Activated T-cell treated with anti-CD3 and anti-CD28 coated beads, Interleukin-2, amount 50 U/mL, for 48 hours (primary cell): ENCODE measurements around the gene CHCHD6.

Experiments
- DNase-seq, 2 experiments: peaks; one replicate each; pipeline ENCODE4 v3.0.0-alpha.2; 2020

CHCHD6 gene

DNA sequence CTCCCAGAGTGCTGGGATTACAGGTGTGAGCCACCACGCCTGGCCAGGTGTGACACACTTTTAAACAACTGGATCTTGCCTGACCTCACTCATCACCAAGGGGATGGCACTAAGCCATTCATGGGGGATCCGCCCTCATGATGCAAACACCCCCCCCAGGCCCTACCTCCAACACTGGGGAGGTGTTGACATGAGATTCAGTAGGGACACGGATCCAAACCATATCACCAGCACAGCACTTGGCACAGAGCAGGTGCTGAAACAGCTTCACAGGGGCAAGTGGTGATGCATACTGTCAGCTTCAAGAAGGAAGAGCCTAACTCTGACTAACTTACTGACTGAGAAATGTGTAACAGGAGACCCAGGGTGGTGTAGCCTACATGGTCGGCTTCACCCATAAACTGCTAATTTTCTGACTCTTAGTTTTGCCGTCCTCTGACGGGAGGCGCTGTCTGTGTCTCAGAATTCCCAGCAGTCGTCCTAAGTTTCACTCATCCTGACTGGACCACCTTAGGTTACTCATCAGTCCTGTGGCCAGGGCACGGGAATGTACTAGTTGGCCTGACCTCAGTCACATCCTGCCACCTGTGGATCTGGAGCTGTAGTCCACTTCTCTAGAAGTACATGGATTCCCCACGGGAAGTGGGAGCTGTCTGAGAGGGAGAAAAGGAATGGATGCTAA is 197.0 kb downstream of the CHCHD6 start:
- DNase-seq, result no peak

DNA sequence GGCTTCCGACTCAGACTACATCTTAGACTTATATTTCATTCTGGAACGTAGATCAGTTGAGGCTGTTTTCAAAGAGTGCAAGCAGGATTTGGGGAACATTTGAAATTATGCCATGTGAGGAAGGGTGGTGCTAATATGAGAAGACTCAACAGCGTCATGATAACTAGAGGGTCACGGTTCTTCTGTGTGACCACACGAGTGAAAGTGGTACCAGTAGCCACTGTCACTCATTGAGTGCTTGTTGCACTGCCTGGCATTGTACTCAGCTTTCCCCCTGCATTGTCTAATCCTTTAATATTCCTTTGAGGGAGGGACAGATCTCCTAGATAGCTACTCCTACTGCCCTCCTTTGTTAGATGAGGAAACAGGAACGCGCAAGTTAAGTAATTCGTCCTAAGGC is 197.6 kb downstream of the CHCHD6 start:
- DNase-seq, result no peak

DNA sequence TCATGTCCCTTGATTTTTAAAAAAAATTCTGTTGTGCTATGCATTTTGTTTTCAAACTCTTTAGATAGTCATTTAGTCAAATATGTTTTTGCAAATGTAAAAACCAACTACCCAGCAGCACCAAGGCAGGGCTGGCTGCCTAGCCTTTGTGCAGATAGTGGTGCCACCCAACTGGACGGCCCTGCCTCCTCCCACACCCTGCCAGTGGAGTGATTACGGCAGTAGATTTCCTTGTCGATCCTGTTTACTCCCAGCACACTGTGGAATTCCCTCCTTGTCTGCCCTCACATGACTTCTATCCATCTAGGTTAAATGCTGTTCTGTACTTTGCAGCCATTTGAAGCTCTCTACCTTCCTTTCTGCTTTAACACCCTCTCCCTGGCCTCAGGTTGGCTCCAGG is 199.5 kb downstream of the CHCHD6 start:
- no peak for DNase-seq

DNA sequence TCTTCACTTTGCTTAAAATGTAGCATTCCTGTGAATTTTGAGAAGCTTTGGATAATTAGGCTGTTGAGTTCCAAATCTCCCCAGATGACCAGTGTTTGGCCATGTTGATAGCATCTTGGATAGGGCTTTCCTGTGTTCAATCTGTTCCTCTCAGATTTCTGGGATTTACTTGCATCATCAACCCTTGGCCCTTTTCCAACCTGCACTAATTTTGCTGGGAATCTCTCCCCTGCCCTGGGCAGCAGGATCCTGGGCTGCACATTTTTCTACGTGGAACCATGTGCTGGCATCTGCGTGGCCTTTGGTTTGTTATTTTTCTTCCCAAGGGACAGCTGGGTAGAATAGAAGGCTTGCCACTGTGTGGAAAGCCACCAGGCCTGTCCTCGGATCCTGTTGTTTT is 203.5 kb downstream of the CHCHD6 start:
- no peak for DNase-seq

DNA sequence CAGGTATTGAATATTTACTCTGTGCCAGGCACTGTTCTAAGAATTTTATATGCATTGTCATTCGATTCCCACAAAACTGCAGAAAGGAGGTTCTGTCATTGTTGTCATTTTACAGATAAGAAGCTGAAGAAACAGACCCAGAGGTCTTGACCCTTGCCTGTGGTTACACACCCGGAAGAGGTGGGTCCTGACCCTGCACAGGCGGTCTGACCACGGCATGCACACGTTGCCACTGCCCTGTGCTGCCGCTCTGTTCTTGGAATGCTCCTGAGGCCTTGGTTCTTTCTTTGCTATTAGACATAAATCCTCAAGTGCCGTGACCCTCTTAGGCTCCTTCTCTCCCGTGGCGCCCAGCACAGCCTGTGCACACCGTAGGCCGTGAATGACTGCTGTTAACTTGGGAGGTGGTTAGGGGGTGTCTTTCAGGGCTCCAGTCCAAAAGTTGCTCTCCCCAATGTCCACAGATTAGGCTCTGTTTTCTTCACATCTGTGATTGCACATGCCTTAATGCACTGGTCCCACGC is 204.8 kb downstream of the CHCHD6 start:
- DNase-seq, result peak in 1 of 2 experiments; percentile 25

DNA sequence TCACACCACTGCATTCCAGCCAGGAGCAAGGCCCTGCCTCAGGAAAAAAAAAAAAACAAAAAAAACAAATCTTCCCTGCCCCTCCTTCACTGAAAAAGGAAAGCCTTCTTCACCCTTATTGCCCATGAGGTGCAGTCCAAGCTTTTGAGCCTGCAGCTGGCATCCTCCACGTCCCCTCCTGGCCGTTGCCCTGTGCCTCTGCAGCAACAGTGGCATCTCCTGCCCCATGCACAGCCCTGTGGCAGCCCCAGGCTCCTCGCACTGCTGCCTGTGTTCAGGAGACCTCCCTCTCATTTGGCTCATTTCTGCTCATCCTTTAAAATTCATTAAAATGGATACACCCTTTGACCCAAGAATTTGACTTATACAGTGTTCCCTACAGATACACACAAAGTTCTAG is 206.2 kb downstream of the CHCHD6 start:
- DNase-seq, result no peak

DNA sequence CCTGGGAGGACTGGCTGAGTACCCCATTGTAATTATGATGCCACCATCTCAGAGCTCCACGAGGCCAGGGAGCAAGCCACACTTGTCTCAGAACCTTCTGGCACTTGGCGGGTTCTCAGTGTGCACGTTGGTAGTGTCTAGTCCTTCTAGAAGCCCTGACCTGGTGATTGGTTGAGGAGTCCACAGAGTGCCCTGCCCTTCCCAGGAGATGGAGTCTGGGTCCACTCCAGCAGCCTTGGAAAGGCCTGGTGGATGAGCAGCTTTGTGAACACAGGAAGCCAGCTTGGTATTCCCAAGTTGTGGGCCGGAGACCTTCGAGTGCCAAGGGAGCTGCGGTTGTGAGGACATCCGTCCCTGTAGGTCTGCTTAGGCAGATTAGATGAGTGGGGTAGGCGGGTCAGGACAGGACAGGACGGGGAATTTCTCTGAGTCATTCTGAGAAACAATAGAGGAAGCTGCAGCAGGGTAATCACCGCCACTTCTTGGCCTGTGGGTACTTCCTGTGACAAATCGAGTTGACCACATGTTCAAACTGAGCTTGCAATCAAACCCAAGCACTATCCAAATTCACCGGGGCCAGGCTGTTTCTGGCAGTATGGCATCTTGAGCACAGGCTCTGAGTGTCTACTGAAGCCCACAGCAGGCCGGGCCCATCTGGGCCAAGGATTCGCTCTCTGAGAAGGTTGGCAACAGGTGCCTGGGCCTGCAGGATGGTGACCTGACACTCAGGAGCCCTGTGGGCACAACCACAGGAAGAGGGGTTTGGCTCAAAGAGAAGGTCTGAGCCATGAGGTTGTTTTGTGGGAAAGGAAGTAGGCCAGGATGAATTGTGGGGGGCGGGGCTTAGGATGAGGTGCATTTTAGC is 207.4 kb downstream of the CHCHD6 start:
- DNase-seq, result peak; percentile 78 to 80

DNA sequence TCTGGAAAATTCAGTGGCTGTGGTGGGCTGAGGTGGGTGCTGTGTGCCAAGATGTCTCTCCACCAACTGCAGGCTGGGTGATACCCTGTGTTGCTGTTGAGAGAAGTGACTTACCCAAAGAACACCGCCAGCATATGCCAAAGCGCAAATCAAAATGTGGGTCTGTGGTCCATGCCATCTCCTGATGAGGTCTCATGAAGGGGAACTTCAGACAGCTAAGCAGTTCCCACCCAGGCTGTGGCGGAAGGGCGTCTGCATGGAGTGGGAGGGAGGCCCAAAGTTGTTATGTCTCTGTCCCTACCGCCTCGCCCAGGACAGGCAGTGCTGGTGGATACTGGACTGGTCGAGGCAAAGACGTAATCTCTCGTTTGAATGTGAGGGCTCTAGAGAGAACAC is 208.0 kb downstream of the CHCHD6 start:
- DNase-seq, result no peak

DNA sequence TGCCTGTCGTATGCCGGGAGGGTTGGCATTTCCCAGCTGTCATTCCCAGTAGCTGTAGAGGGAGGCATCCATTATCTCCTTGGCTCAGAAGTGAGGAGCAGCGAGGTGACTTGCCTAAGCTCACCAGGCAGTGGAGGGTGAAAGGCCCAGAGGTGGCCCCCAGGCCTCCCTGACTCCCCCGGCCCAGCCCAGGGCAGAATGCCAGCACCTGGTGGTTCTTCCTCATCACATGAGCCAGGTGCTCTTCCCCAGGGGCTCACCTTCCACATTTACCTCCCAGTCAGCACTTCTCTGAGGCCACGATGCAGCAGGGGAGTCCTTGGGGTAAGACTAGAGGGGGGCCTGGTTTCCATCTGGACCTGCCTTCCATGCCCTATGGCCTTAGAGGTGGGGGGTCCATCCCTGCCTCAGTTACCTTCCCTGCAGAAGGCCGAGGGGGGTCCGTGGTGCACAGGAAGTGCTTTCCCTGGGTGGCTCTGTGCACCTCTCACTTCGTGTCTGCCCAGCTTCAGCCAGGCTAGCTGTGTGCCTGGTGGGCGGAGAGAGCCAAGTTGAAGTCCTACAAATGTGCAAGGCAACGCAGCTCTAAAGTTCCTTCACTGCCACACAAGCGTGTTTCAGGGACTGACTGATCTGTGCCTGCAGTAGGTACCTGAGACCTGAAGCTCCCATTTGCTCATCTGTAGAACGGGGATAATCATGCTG is 208.6 kb downstream of the CHCHD6 start:
- no peak for DNase-seq

DNA sequence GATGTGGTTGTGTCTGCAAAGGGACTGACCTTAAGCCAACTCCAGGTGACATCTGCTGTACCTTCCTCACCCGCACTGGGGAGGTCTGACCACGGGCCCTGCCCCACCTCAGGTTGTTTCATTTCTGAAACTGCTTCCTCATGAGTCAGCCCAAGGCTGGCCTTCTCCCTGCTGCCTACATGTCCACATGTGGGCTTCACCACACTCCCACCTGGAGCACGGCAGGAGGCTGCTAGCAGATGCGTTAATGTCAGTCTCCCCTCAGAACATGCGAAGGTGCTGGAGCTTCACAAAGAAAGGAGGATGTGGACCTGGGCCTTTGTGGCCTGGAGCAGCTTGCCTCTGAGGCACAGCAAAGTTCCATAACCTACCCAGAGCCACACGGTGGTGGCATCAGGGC is 209.5 kb downstream of the CHCHD6 start:
- peak; percentile 27 to 31 for DNase-seq

DNA sequence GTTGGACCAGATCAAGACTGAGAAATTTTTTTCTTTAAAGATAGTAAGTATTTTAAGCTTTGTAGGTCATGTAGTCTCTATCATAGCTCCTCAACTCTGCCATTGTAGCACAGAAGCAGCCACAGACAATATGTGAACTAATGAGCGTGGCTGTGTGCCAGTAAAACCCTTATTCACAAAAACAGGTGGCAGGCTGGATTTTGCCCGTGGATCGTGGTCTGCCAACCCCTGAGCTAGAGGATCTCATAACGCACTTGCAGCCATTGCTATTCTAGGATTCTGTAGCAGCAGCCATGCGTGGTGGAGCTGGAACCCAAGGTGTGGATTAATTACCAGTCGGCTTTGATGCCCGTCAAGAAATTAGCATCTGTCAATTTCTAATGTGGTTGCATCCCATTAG is 210.2 kb downstream of the CHCHD6 start:
- DNase-seq, result no peak

DNA sequence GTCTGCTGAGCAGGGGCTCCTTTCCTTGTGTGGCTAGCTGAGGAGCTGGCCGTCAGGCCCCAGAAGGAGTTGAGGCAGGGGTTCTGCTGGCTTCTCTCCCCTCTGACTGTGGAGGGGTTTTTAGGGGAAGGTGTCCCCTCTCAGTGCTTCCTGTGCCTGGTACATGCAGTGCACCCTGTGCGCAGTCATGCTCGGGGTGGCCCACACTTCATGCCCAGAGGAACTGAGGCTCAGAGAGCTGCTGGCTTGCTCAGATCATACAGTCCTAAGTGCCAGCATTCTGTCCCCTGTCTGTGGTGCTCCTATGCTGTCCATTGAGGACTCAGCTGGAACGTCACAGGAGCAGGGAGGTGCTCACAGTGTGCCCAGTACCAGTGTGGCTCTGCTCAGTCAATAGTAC is 211.0 kb downstream of the CHCHD6 start:
- DNase-seq, result no peak

DNA sequence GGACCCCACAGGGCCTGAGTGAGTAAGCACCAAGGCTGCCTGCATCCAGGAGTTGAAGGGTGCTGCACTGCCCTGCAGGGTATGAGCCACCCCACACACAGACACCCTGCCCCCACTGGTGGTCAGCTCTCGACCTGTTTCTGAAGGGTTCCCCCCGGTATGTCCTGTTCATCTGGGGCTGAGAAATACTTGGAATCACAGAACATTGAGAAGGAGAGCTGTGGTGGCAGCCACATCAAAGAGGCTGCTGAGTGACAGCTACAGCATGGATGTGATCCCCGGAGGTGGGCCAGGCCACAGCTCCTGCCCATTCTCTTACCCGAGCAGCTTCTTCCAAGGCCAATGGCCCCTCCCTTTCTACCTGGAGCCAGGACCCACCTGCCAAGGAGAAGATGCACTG is 212.5 kb downstream of the CHCHD6 start:
- no peak for DNase-seq

DNA sequence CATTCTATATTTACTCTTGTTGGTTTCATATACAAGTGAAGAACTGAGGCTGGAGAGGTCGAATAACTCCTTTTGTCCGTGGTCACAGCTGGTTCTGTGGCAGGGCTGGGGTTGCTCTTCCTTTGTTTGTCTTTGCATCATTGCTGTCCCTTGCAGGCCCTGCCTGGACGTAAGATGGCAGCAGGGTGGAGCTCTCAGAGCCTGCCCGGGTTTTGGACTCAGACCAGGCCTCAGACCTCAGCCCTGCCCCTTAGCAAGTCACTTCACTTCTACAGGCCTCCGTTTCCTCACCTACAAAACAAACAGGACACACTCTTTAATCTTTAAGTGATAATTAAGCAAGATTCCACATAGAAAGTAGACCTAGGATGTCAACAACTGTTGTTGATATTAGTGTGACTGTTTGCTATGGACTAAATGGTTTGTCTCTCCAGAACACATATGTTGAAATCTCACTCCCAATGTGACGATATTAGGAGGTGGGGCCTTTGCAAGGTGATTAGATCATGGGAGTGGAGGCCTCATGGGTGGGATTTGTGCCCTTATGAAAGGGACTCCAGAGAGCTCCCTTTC is 213.3 kb downstream of the CHCHD6 start:
- no peak for DNase-seq

DNA sequence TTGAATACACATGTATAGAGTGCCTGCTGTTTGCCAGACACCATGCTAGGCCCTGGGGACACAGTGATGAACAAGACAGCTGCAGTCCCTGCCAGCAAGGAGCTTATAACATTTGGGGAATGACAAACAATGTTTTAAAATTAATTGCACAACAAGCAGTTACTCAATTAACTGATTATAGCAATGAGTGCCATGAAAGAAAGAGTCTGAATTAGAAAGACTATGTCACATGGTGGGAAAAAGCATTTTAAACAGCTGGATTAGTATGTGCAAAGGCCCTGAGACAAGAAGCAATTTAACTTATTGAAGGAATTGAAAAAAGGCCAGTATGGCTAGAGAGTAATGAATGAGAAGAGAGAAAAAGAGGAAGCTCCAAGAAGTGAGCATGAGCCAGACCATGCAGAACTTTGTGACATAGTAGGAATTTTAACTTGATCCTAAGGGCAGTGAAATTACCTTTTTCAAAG is 214.3 kb downstream of the CHCHD6 start:
- no peak for DNase-seq

DNA sequence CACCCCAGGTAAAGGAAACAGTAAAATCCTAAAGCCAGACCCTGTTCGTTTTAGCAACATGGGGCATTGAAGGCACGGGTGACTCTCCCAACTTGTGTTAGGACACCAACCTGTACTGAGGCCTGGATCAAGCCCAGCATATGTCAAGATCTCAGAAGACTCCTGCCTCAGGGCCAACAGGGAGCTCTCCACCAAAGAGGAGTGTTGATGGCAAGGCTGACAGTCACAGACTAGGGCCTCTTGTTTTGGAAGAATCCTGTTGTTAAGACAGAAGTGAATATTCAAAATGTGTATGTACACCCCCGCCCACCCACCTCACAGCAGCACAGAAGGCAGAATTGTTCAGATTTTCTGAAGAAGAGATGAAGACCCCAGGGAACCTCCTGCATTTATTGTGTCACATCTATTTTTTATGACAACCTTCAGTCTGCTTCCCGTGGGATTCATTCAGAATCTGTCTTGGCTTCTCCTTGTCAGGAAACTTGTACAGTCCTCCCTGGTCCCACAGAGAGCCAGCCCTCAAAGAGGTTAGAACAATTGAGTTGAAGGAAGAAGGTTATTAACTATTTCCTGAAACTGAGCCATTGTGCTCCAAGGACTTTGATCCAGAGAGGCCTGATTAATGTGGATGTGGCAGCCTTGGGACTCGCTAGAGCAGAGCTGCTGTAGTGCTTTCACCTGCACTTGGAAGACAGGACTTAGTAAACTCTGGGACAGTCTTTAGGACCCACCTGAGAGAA is 217.2 kb downstream of the CHCHD6 start:
- DNase-seq, result no peak

DNA sequence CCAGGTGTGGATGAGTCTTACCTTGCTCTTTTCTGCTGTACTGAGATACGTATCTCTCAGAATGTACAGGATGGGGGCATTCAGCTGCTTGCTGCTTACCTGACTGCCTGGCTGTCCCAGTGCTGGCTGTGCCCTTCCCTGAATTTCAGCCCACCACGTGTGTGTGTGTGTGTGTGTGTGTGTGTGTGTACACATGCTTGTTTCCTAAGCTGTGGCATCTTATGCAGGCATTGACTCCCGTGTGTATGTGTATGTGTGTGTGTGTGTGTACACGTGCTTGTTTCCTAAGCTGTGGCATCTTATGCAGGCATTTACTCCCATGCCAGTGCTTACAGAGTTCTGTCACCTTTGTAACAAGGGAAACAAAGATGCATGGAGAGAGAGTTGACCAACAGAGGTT is 218.4 kb downstream of the CHCHD6 start:
- no peak for DNase-seq

DNA sequence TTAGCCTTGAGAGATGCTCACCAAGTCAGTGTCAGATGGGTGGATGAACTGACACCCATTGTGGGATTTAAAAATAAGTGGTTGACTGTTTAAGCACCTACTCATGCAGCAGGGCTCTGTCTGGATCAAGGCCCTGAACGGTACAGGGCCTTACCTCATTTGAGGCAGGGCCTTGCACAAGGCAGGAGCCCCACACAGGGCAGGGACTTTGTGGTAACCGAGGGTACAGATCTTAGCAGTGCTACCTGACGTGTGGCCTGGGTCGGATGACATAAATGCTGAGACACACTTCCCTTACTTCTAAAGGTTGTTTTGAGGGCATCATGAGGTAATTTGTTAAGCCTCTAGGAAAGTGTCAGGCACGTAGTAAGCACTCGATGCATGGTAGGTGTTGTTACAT is 219.4 kb downstream of the CHCHD6 start:
- no peak for DNase-seq

DNA sequence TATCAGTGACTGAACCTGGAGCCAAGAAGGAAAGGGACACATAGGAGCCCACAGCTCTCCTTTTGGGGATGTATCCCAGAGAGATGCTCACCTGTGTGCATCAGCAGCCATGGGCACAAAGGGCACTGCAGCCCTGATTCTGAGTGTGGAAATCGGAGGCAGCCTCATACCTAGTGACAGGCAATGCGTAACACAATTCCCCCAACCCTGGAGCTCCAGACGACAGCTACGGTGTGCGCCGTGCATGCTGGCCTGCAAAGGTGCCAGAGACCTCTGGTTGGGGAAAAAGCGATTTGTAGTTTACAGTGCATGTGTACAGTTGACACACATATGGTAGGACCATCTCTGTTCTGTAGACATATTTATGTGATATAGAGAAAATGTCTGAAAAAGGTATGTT is 219.9 kb downstream of the CHCHD6 start:
- DNase-seq, result no peak

DNA sequence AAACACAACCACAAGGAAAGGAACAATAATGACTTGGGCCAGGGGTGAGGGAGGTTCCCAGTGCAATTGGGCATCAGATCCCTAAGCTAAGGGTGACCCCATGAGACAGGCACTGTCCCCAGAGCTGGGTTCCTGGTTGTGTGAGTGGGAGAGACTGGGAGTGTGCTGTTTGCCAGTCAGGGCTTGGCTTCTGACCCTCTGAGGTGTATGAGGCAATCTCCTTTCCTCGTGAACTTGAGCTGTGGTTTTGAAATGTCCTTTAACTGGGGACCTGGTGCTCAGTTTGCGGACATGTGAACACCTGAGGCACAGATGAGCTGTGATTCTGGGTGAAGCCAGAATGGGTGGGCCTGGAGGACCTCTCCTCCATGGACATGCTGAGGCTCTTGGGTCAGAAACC is 220.4 kb downstream of the CHCHD6 start:
- DNase-seq, result no peak

DNA sequence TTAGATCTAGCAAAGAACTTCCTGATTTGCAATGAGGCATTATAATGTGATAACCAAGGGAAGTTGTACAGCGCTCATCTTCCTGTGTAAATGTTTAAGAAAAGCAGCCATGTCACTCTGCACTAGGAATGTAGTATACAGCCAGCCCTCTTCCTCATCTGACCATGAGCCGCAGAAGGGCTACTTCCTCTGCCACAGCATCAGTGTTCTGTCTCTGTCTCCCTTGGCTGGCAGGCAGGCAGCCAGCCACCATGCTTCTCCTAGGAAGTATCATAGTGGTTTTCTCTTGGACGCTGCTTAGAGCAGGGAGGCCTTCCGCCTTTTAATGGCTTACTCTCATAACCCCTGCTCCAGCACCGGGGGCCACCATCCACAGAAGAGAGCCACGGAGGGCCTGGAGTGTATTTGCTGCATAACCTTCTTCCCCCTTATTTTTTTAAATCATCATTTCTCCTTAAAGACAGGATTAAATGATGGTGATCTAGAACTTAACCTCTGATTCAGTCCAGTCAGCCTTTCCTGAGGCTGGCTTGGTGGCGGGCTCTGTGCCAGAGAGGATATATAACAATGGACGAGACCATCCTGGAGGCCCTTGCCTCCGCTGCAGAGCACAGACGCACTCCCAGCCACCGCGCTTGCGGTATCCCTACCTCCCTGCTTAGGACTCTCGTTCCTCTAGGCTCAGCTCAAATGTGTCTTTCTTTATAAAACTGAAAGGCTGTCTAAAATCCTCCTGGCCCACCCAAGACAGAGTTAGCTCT is 221.6 kb downstream of the CHCHD6 start:
- DNase-seq, result no peak
